Measurements from ENCODE around the gene PDE11A. TPM values are rescaled to one million over a fixed set of nuclear protein-coding genes. Genes with fewer than 3 reads are reported as not detected.

PDE11A gene
- total and polyA plus RNA-seq, 2 of the 8 experiments (the other 6 are each of a cell fraction or from before 2014, with no cell fraction given) = 0.19 to 0.23 TPM

GRCh38 chr2:177857538-177857937 is 215.0 kb downstream of the PDE11A start (continued):
- TF ChIP-seq RNF2 (IDR thresholded peaks at IDR 0.05; ENCODE audit: borderline replicate concordance, low read depth, low read length, missing control alignments, poor library complexity, severe bottlenecking) = no peak

Data from H1 (cell line).